OCI-LY1 (cell line): Measurements from ENCODE around the gene CEP85L.

ENCODE experiments used
- H2AFZ ChIP-seq: fragments of 200-600 bp; sonication (generic), shearing (Covaris generic); 2 replicates; pipeline ENCODE4 v1.6.0; 2014; ENCODE audit warnings: antibody characterized with exemption, mild to moderate bottlenecking, low read length
- H3F3A ChIP-seq: fragments of 200-600 bp; sonication (generic), shearing (Covaris generic); 2 replicates; pipeline ENCODE4 v1.6.0; 2014; ENCODE audit warnings: mild to moderate bottlenecking, antibody characterized with exemption, low read length, moderate library complexity; ENCODE audit not compliant: insufficient read depth
- H3K27ac ChIP-seq: fragments of 200-600 bp; sonication (generic); 2 replicates; pipeline ENCODE4 v1.5.1; 2014; ENCODE audit warnings: low read length, mixed run types, mild to moderate bottlenecking, low read depth; ENCODE audit not compliant: poor library complexity, severe bottlenecking
- H3K27me3 ChIP-seq: fragments of 200-600 bp; sonication (generic); 2 replicates; pipeline ENCODE4 v1.6.0; 2014; ENCODE audit warnings: antibody characterized with exemption, mild to moderate bottlenecking, low read length, moderate library complexity; ENCODE audit not compliant: insufficient read depth
- H3K36me3 ChIP-seq: fragments of 200-600 bp; sonication (generic); 2 replicates; pipeline ENCODE4 v1.6.1; 2014; ENCODE audit warnings: mild to moderate bottlenecking, antibody characterized with exemption, low read length, moderate library complexity, mixed read lengths; ENCODE audit not compliant: insufficient read depth
- H3K4me1 ChIP-seq: fragments of 200-600 bp; sonication (generic); 2 replicates; pipeline ENCODE4 v1.5.1; 2014; ENCODE audit warnings: mild to moderate bottlenecking, low read length, moderate library complexity; ENCODE audit not compliant: insufficient read depth, severe bottlenecking
- H3K4me2 ChIP-seq: fragments of 200-600 bp; sonication (generic), shearing (Covaris generic); 2 replicates; pipeline ENCODE4 v1.6.1; 2014; ENCODE audit warnings: low read length
- H3K4me3 ChIP-seq: fragments of 200-600 bp; sonication (generic); 2 replicates; pipeline ENCODE4 v1.5.1; 2014; ENCODE audit warnings: low read length, low read depth, mild to moderate bottlenecking, mixed read lengths; ENCODE audit not compliant: poor library complexity, severe bottlenecking
- H3K79me2 ChIP-seq: fragments of 200-600 bp; shearing (Covaris generic); 2 replicates; pipeline ENCODE4 v1.6.1; 2016; ENCODE audit warnings: mixed run types, low read length, mixed read lengths; ENCODE audit not compliant: insufficient read depth
- H3K9ac ChIP-seq: fragments of 200-600 bp; sonication (generic), shearing (Covaris generic); 2 replicates; pipeline ENCODE4 v1.6.1; 2014; ENCODE audit warnings: mild to moderate bottlenecking, low read length, mixed read lengths
- H3K9me2 ChIP-seq: fragments of 200-600 bp; sonication (generic), shearing (Covaris generic); 2 replicates; pipeline ENCODE4 v1.6.1; 2014; ENCODE audit warnings: low read depth, mild to moderate bottlenecking, low read length, mixed read lengths
- H3K9me3 ChIP-seq: fragments of 200-600 bp; shearing (Covaris generic); 2 replicates; pipeline ENCODE4 v1.6.1; 2014; ENCODE audit warnings: low read length, mixed read lengths
- H4K20me1 ChIP-seq: fragments of 200-600 bp; sonication (generic), shearing (Covaris generic); 2 replicates; pipeline ENCODE4 v1.6.0; 2016; ENCODE audit warnings: mild to moderate bottlenecking, low read length; ENCODE audit not compliant: insufficient read depth
- CTCF ChIP-seq: fragments of 200-600 bp; sonication (generic), shearing (Covaris generic); IDR thresholded peaks from 2 replicates; pipeline ENCODE4 v1.5.1; 2017; ENCODE audit warnings: mild to moderate bottlenecking, antibody characterized with exemption, low read length, moderate library complexity, mixed read lengths
- EZH2 ChIP-seq: fragments of 200-600 bp; sonication (generic), shearing (Covaris generic); IDR thresholded peaks from 2 replicates; pipeline ENCODE4 v1.8.0; 2017; ENCODE audit warnings: borderline replicate concordance, mixed run types, mild to moderate bottlenecking, antibody characterized with exemption, low read length, moderate library complexity, mixed read lengths

CEP85L gene

DNA sequence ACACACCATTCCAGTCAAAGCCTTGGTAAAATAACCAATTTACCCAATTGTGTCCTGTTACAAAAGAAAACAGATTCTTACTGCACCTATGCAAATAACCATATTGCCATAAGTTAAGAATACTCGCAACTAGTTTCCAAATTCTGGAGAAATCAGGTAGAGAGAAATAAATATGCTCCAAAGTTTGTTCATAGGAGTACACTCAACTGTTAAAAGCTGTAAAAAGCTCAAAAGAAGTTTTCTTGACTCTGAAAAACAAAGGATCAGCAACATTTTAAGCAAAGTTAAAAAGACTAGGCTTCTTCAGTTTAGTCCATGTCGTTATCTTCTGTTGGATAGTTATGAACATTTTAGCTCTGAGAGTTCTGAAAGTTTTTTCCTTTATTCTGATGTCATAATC, 48.0 kb downstream of the CEP85L start:
- no peaks in the 10 kb centered on the region for H3K36me3 ChIP-seq
- H3K9me3 ChIP-seq = no peaks in the 10 kb centered on the region
- no peak for TF ChIP-seq CTCF
- no peak for TF ChIP-seq EZH2
- no peaks in the 10 kb centered on the region for H3K79me2 ChIP-seq
- H3F3A ChIP-seq = no peaks in the 10 kb centered on the region
- H2AFZ ChIP-seq = no peak overlapping the region
- no peaks in the 10 kb centered on the region for H3K9me2 ChIP-seq
- no peaks in the 10 kb centered on the region for H3K27me3 ChIP-seq
- H4K20me1 ChIP-seq = no peaks in the 10 kb centered on the region
- H3K4me2 ChIP-seq = no peak overlapping the region
- no peak overlapping the region for H3K27ac ChIP-seq
- H3K4me3 ChIP-seq = no peak overlapping the region
- H3K9ac ChIP-seq = no peak overlapping the region
- H3K4me1 ChIP-seq = no peaks in the 10 kb centered on the region

DNA sequence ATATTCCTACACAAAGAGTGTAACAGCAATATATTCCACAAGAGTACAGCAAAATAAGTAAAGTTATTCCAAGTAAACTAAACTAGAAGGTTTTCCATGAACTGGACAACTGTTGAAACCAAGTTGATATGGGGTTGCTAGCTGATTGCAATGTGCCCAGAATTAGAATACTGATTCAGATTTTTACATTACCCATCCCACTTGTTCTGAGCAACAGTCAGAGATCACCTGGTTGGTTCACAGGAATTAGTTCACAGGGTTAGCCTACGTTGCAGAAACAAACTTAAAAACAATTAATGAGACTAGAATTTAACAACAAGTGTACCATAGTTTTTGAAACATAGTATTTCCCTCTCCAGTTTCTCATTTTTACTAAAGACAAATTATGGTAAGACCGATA, 49.1 kb downstream of the CEP85L start:
- Histone ChIP-seq H3K27me3 (no peaks in the 10 kb centered on the region), H3K4me1 (no peaks in the 10 kb centered on the region), H3K4me3 (no peak overlapping the region), H3F3A (no peaks in the 10 kb centered on the region), H3K36me3 (no peaks in the 10 kb centered on the region), H3K79me2 (no peaks in the 10 kb centered on the region), H4K20me1 (no peaks in the 10 kb centered on the region), H2AFZ (no peak overlapping the region), H3K9me3 (no peaks in the 10 kb centered on the region), H3K9me2 (no peaks in the 10 kb centered on the region), H3K4me2 (no peak overlapping the region), H3K9ac (no peak overlapping the region), H3K27ac (no peak overlapping the region)
- no peak for TF ChIP-seq EZH2

DNA sequence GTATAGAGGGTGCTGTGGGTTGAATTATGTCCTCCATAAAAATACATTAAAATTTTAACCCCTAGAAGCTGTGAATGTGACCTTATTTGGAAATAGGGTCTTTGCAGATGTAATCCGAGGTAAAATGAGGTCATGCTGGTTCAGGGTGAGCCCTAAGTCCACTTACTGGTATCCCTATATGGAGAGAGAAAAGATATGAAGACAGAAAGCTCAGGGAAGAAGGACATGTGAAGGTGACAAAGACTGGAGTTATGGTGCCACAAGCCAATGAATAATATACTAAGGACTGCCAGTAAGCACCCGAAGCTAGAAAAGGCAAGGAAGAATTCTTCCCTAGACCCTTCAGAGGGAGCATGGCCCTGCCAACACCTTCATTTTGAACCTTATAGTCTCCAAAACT, 53.1 kb downstream of the CEP85L start:
- Histone ChIP-seq H3K36me3 (no peaks in the 10 kb centered on the region), H3K27ac (no peak overlapping the region), H3K9ac (no peak overlapping the region), H2AFZ (no peak overlapping the region), H3K27me3 (no peaks in the 10 kb centered on the region), H3K4me2 (no peak overlapping the region), H3K4me3 (no peak overlapping the region), H3K4me1 (no peaks in the 10 kb centered on the region), H3K9me3 (no peaks in the 10 kb centered on the region), H3F3A (no peaks in the 10 kb centered on the region), H3K9me2 (no peaks in the 10 kb centered on the region), H3K79me2 (no peaks in the 10 kb centered on the region), H4K20me1 (no peaks in the 10 kb centered on the region)
- TF ChIP-seq CTCF = no peak
- TF ChIP-seq EZH2 = no peak

GRCh38 chr6:118597636-118598035, 53.8 kb downstream of the CEP85L start:
- Histone ChIP-seq H3K27ac (no peak overlapping the region), H3F3A (no peaks in the 10 kb centered on the region), H3K4me3 (no peak overlapping the region), H4K20me1 (no peaks in the 10 kb centered on the region), H3K9me2 (no peaks in the 10 kb centered on the region), H3K9me3 (no peaks in the 10 kb centered on the region), H3K27me3 (no peaks in the 10 kb centered on the region), H3K9ac (no peak overlapping the region), H3K4me2 (no peak overlapping the region), H3K4me1 (no peaks in the 10 kb centered on the region), H2AFZ (no peak overlapping the region), H3K36me3 (no peaks in the 10 kb centered on the region), H3K79me2 (no peaks in the 10 kb centered on the region)
- TF ChIP-seq CTCF (no peak), EZH2 (no peak)
